ENCODE results near the gene MMP13. TPM values are rescaled to one million over a fixed set of nuclear protein-coding genes. Genes with fewer than 3 reads are reported as not detected.

MMP13 gene
- total and polyA plus RNA-seq, 8 donors: 0.09 to 0.12 TPM; not detected in 6

GRCh38 chr11:102928247-102928646 lies 27.3 kb downstream of the MMP13 start:
- DNase-seq (no peak), ATAC-seq (no peak), FAIRE-seq (no peak)
- Histone ChIP-seq H3K4me3 (no peak overlapping the region), H3K27me3 (no peaks in the 10 kb centered on the region), H3K9me3 (no peaks in the 10 kb centered on the region), H3K36me3 (no peaks in the 10 kb centered on the region), H3K27ac (no peak overlapping the region), H3K4me1 (no peaks in the 10 kb centered on the region)
- intact Hi-C loops (cut with DNase I): no loop called here
- TF ChIP-seq CTCF (IDR thresholded peaks at IDR 0.05): no peak
- WGBS, 2 donors: 63 to 74% methylated on average over 4 of the region's 4 CpGs

GRCh38 chr11:102927624-102927990 lies 27.9 kb downstream of the MMP13 start:
- no peaks in the 10 kb centered on the region for H3K27me3 ChIP-seq
- intact Hi-C loops (cut with DNase I): no loop called here
- no peaks in the 10 kb centered on the region for H3K36me3 ChIP-seq
- no peak overlapping the region for H3K27ac ChIP-seq
- FAIRE-seq: no peak
- no peak overlapping the region for H3K4me3 ChIP-seq
- no peaks in the 10 kb centered on the region for H3K4me1 ChIP-seq
- DNase-seq: no peak
- H3K9me3 ChIP-seq: no peaks in the 10 kb centered on the region
- no peak for TF ChIP-seq CTCF (IDR thresholded peaks at IDR 0.05)
- ATAC-seq: no peak

- DNase-seq (no peak), ATAC-seq (no peak), FAIRE-seq (no peak)
- Histone ChIP-seq H3K27me3 (no peaks in the 10 kb centered on the region), H3K4me1 (no peaks in the 10 kb centered on the region), H3K36me3 (no peaks in the 10 kb centered on the region), H3K4me3 (no peak overlapping the region), H3K9me3 (no peaks in the 10 kb centered on the region), H3K27ac (no peak overlapping the region)
- intact Hi-C loops (cut with DNase I): no loop called here
- 78 to 79% methylated on average over 6 of the region's 6 CpGs for WGBS, 2 donors
- no peak for TF ChIP-seq CTCF (IDR thresholded peaks at IDR 0.05)
These were observed 28.4 kb downstream of the MMP13 start for GRCh38 chr11:102926961-102927623.

- no peaks in the 10 kb centered on the region for H3K9me3 ChIP-seq
- DNase-seq (no peak), FAIRE-seq (no peak), ATAC-seq (no peak)
- H3K4me3 ChIP-seq: no peak overlapping the region
- no peaks in the 10 kb centered on the region for H3K27me3 ChIP-seq
- intact Hi-C loops (cut with DNase I): no loop called here
- TF ChIP-seq CTCF (IDR thresholded peaks at IDR 0.05): no peak
- H3K4me1 ChIP-seq: no peaks in the 10 kb centered on the region
- H3K27ac ChIP-seq: no peak overlapping the region
- no peaks in the 10 kb centered on the region for H3K36me3 ChIP-seq
These were observed 29.0 kb downstream of the MMP13 start for GRCh38 chr11:102926517-102926916.

- DNase-seq: no peak
- no peaks in the 10 kb centered on the region for H3K27me3 ChIP-seq
- intact Hi-C loops (cut with DNase I): no loop called here
- WGBS, 2 donors: 81 to 87% methylated on average over 3 of the region's 3 CpGs
- no peak for FAIRE-seq
- no peaks in the 10 kb centered on the region for H3K9me3 ChIP-seq
- no peak for ATAC-seq
- no peak overlapping the region for H3K4me3 ChIP-seq
- H3K4me1 ChIP-seq: no peaks in the 10 kb centered on the region
- no peaks in the 10 kb centered on the region for H3K36me3 ChIP-seq
- TF ChIP-seq CTCF (IDR thresholded peaks at IDR 0.05): no peak
- H3K27ac ChIP-seq: no peak overlapping the region
These were observed 29.5 kb downstream of the MMP13 start for GRCh38 chr11:102925988-102926387.

All from pancreas (tissue), 10 donors.